ENCODE results near the gene KLKB1.
"Not testable (repeated sequence)": the region's sequence is repeated elsewhere in the genome, so short reads cannot be mapped to it uniquely, and the experiment has no call there.

KLKB1 gene

GRCh38 chr4:186265683-186266652 is 38.7 kb downstream of the KLKB1 start, which contains the start of gene F11:
Gene F11, plus strand, starts transcription at chr4:186266189. Its CDS starts 948 bp downstream, at chr4:186267137.
- DNase-seq = no peak

DNA sequence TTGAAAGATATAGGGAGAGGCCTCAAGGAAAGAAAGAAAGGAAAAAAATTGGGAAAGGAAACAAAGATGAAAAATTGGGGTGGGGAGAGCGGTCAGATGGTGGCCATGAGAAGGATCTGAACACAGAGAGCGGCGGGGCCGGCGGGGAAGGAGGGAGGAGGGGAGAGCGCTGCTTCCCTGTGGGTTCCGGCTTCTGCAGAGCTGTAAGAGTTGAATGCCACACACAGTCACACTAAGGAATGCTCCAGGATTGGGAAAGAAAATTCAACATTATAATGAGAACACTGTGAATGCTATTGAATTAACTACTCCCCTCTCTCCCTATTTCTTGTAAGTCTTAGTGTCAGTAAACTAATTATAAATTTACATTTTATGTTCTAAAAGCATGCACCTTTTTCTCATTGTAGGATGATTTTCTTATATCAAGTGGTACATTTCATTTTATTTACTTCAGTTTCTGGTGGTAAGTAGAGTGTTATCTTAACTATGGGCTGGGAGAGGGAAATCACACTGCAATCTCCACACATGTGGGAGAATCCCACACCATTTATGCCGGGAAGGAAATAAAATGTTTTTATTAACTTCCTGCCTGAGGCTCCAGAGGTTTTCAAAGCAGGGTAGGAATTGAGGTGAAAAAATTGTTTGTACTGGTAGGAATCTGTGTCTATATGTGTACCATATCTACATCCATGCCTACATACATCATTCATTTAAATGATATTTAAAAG is 39.6 kb downstream of the KLKB1 start:
- DNase-seq = no peak

GRCh38 chr4:186271081-186271678 is 43.9 kb downstream of the KLKB1 start:
- no peak for DNase-seq

GRCh38 chr4:186272699-186273391 is 45.5 kb downstream of the KLKB1 start:
- no peak for DNase-seq

DNA sequence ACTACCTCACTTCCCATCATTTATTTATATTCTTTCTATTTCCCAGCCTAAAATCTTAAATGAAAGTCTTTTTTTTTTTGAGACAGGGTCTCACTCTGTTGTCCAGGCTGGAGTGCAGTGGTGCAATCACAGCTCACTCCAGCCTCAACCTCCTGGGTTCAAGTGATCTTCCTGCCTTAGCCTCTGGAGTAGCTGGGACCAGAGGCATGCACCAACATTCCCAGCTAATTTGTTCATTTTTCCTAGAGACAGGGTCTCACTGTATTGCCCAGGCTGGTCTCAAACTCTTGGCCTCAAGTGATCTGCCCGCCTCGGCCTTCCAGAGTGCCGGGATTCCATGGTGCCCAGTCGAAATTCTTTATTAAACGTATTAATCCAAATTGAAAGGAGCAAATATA is 46.1 kb downstream of the KLKB1 start:
- not testable (repeated sequence) for DNase-seq

DNA sequence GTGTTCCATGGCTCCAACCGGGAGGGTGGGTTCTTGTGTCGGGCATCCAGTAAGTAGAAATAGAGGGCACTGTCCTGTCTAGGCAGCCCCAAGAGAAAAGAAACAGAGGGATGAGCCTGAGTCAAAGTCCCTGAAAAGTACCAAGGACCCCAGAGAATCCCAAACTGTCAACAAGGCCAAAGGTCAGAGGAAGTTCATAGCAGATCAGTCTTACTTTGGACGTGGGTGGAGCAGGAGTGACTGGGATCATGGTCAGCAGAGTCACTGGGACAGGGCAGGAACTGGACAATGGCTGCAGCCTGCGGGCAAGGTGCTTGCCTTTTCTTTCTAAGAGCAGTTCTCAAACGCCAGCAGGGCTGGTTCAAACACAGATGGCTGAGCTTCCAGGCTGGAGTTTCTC is 56.0 kb downstream of the KLKB1 start:
- no peak for DNase-seq

DNA sequence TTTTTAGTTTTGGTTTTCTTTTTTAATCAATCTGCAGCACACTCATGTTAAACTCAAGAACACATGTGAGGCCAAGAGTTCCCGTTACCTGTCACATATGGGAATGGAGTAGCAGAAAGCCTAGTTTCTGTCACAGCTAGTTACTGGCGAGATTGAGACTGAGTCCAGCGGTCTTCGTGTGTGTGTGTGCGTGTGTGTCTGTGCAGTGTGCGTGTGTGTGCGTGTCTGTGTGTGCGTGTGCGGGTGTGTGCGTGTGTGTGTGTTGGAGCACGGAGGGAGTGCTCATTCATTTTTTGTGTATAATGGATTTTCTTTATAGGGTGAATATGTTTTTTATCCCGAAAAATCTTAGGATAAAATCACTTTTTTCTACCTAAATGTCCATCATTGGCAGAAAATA is 57.8 kb downstream of the KLKB1 start:
- no peak for DNase-seq

DNA sequence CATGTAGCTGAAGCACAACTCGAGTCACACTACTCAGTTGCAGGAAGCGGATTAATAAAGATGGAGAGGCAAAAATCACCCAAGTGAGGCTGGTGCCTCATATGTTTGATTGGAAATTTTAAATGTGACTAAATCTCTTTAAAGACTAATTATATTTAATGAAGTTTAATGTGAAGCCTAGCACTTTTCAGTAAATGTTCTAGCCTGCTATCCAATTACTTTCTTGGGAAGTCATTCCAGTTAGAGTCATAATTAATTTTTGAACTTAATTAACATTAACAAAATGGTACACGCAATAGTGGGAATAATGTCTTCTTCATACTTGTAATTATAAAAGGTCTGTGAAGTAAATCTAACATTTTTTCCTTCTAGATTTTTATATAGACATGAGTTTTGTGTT is 59.3 kb downstream of the KLKB1 start:
- no peak for DNase-seq

GRCh38 chr4:186291256-186291890 is 64.1 kb downstream of the KLKB1 start:
- DNase-seq = no peak

- DNase-seq = no peak
These were observed 66.9 kb downstream of the KLKB1 start for GRCh38 chr4:186294160-186294559.

DNA sequence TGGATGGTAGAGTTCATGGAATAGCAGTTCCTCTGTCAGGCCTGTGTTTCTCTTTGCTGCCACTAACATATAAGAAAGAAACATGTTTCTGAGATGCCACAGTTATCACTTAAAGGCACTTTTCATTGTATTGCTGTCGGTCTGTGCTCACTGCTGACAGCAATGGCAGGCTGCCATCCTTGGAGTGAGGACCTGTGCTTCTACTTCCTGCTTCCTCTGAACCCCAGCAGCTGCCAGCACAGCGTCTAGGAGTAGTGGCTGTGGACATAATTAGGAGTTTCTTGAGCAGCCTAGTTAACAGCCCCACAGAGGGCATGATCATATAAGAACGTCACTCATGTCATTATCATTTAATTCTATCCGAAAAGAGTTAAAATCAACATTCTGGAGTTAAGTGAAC is 69.2 kb downstream of the KLKB1 start:
- DNase-seq = no peak

DNA sequence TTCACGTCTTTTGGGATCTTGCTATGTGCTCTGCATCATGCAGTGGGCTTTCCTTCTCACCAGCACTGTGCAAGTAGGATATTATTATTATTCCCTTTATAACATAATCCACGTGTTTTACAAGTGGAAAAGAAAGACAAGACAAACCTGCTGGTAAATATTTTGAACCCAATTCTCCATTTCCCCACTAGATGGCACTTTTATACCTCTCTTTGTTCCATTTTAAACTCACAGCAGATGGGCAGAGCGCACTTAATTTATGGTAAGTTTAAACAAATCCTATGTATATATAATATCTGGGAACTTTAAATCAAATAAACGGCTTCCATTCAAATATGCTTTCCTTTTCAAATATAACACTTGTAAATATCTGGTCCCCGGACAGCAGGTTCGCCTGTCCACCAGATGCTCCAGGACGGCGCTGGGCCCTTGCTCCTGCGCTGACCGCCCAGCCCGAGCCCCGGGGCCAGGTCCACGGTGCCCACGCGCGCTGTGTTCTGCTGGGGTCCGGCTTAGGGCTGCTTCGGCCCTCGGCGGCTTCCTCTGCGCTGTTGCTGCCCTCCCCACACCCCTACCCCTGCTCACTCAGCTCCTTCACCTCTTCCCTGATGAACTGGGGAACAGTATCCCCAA is 69.8 kb downstream of the KLKB1 start:
- DNase-seq = peak; percentile 23

GRCh38 chr4:186298031-186298647 is 70.8 kb downstream of the KLKB1 start:
- DNase-seq = no peak

DNA sequence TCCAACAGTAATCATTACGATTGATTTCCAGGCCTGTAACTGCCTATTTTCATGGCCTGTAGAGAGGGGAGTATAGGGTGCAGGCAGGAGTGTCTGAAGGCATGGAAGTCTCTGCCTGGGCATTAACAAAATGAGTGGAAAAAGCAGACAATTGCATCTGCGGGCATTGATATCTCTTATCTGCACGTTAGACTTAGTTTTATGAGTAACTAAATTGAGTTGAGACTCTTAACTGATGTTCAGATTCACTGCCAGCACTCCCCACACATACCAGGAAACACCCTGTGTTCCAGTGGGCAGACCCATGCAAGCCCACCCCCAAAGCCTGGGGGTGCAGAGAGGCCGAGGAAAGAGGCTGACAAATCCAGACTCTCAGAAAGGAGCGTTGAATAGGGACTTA is 72.0 kb downstream of the KLKB1 start:
- DNase-seq = no peak

DNA sequence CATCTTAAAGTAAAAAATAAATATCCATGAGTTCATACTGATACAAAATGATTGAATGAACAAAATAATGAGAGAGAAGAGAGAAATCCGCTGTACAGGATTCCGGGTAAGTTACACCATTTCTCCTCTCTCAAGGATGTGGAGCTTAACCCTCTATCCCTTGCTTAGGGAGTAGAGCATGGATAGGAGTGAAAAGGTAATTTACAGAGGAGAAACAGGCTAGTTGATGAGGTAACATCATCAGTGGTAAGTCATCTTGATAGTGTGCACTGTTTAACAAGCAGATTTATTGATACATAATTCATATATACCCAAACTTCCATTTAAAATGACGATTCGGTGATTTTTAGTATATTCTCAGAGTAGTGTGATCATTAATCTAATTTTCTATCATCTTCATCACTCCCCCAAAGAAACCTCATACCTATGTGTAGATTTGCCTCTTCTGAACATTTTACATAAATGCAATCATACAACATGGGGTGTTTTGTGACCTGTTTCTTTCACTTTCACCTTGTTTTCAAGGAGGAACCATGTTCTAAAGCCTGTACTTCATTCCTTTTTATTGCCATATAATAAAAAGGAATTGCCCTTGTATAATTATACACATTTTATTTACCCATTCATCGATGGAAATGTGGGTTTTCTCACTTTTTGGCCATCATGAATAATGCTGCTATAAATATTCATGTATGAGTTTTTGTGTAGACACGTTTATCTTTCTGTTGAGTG is 73.5 kb downstream of the KLKB1 start:
- DNase-seq = no peak

- no peak for DNase-seq
These were observed 76.9 kb downstream of the KLKB1 start for GRCh38 chr4:186304216-186304615.

- no peak for DNase-seq
These were observed 77.7 kb downstream of the KLKB1 start for GRCh38 chr4:186304866-186305505.

- DNase-seq = no peak
These were observed 80.2 kb downstream of the KLKB1 start for GRCh38 chr4:186307497-186307896.

GRCh38 chr4:186307916-186308315 is 80.6 kb downstream of the KLKB1 start:
- no peak for DNase-seq

Measured in SHP77 treated with DMSO at 0.1 percent for 48 hours (cell line).